HCT116 (cell line): ENCODE results near the gene ADGRA3. TPM values are rescaled to one million over a fixed set of nuclear protein-coding genes. Genes with fewer than 3 reads are reported as not detected.

ENCODE experiments used
- ATAC-seq: fragments of 200-7000 bp; cut with Tn5 transposase; 2 replicates; pipeline ENCODE4 v1.9.1; 2020; ENCODE audit warnings: mild to moderate bottlenecking, moderate library complexity
- BruUV-seq: library from RNA; stranded (reverse); fragments of 400-500 nt; replicated peaks from 2 replicates; lab custom pipeline; 2021; lab: Mats Ljungman, UMichigan
- CTCF ChIA-PET: fragments of 300-600 bp; sonication (Branson Sonifier 250); formaldehyde crosslinking; loops from one replicate; lab custom pipeline; 2021; ENCODE audit warnings: antibody characterized with exemption; lab: Charles Lee
- POLR2A ChIA-PET: fragments of 300-600, 350-600 bp; sonication (Branson Sonifier 250); formaldehyde crosslinking; loops from one replicate; lab custom pipeline; 2021; ENCODE audit warnings: antibody characterized with exemption; lab: Charles Lee
- RAD21 ChIA-PET, 2 experiments: fragments of 300-600 bp; sonication (Branson Sonifier 250); formaldehyde crosslinking; loops; one replicate each; lab custom pipeline; 2023; ENCODE audit warnings: low total read pairs in 2 of 2; ENCODE audit not compliant: uncharacterized antibody in 2 of 2, unreplicated experiment in 2 of 2, low non-redundant PET in 1 of 2; lab: Charles Lee
- DNase-seq: peaks from one replicate; pipeline ENCODE4 v3.0.0-alpha.2; 2010; ENCODE audit warnings: low read depth, low spot score
- H2AFZ ChIP-seq: fragments of 200-600 bp; shearing (Covaris generic), sonication (generic); 2 replicates; pipeline ENCODE4 v1.6.1; 2017; ENCODE audit warnings: low read depth, mixed run types, mixed read lengths, antibody characterized with exemption, low read length; ENCODE audit not compliant: poor library complexity, severe bottlenecking
- H3K27ac ChIP-seq: 2 replicates; pipeline ENCODE4 v1.5.1; 2012; ENCODE audit warnings: low read depth, low read length
- H3K27me3 ChIP-seq: fragments of 200-600 bp; sonication (generic); 2 replicates; pipeline ENCODE4 v1.6.1; 2016; ENCODE audit warnings: mixed run types, low read length, mixed read lengths; ENCODE audit not compliant: insufficient read depth
- H3K36me3 ChIP-seq, 2 experiments: fragments of 200-500 bp in 1 of 2; fragments of 200-600 bp in 1 of 2; sonication (Bioruptor generic) in 1 of 2; sonication (generic) in 1 of 2; 2 replicates each; pipeline versions ENCODE4 v1.5.1 to v1.6.1; 2014 to 2016; ENCODE audit warnings: low read length in 2 of 2, inconsistent platforms in 1 of 2, mixed read lengths in 1 of 2, mixed run types in 1 of 2; ENCODE audit not compliant: insufficient read depth in 2 of 2, control insufficient read depth in 1 of 2
- H3K4me1 ChIP-seq, 2 experiments: fragments of 200-600 bp in 1 of 2; sonication (generic) in 1 of 2; 2 replicates each; pipeline versions ENCODE4 v1.5.1 to v1.6.1; 2012 to 2017; ENCODE audit warnings: low read length in 2 of 2, inconsistent platforms in 1 of 2, mild to moderate bottlenecking in 1 of 2, mixed read lengths in 1 of 2, mixed run types in 1 of 2, moderate library complexity in 1 of 2; ENCODE audit not compliant: insufficient read depth in 2 of 2, control insufficient read depth in 1 of 2
- H3K4me2 ChIP-seq: fragments of 200-600 bp; sonication (generic); 2 replicates; pipeline ENCODE4 v1.6.1; 2017; ENCODE audit warnings: mixed run types, low read length, mixed read lengths
- H3K4me3 ChIP-seq, 2 experiments: fragments of 200-600 bp in 1 of 2; sonication (generic) in 1 of 2; replicated peaks in 1 of 2; 2 replicates each; pipeline ENCODE4 v1.5.1; 2011 to 2016; ENCODE audit warnings: low read length in 2 of 2, control low read depth in 1 of 2, low read depth in 1 of 2, mild to moderate bottlenecking in 1 of 2, mixed read lengths in 1 of 2, mixed run types in 1 of 2
- H3K79me2 ChIP-seq: fragments of 200-600 bp; sonication (generic); 2 replicates; pipeline ENCODE4 v1.6.1; 2017; ENCODE audit warnings: mild to moderate bottlenecking, mixed run types, low read length, moderate library complexity, mixed read lengths; ENCODE audit not compliant: insufficient read depth
- H3K9ac ChIP-seq: fragments of 200-600 bp; sonication (generic); 2 replicates; pipeline ENCODE4 v1.6.1; 2016; ENCODE audit warnings: low read length, mixed read lengths
- H3K9me2 ChIP-seq: fragments of 200-600 bp; sonication (generic), shearing (Covaris generic); 2 replicates; pipeline ENCODE4 v1.6.1; 2017; ENCODE audit warnings: mixed run types, mild to moderate bottlenecking, moderate library complexity; ENCODE audit not compliant: insufficient read depth
- H3K9me3 ChIP-seq, 2 experiments: fragments of 200-500 bp in 1 of 2; fragments of 200-600 bp in 1 of 2; sonication (Bioruptor generic) in 1 of 2; sonication (generic) in 1 of 2; 2 replicates each; pipeline ENCODE4 v1.6.1; 2014 to 2017; ENCODE audit warnings: low read length in 2 of 2, mixed read lengths in 2 of 2, inconsistent platforms in 1 of 2, low read depth in 1 of 2, mild to moderate bottlenecking in 1 of 2, mixed run types in 1 of 2, moderate library complexity in 1 of 2; ENCODE audit not compliant: control insufficient read depth in 1 of 2, insufficient read depth in 1 of 2
- H4K20me1 ChIP-seq: fragments of 200-600 bp; sonication (generic), shearing (Covaris generic); 2 replicates; pipeline ENCODE4 v1.6.1; 2017; ENCODE audit warnings: mixed run types, mild to moderate bottlenecking, moderate library complexity; ENCODE audit not compliant: insufficient read depth
- ATF3 ChIP-seq: IDR thresholded peaks from 2 replicates; pipeline ENCODE4 v1.6.1; 2012
- CTCF ChIP-seq, 3 experiments: fragments of 200-600 bp in 1 of 3; sonication (generic) in 1 of 3; IDR thresholded peaks in 2 of 3; conservative IDR thresholded peaks in 1 of 3; 2 replicates each; pipeline ENCODE4 v1.5.1; 2012 to 2017; ENCODE audit warnings: low read depth in 2 of 3, low read length in 2 of 3, antibody characterized with exemption in 1 of 3, borderline replicate concordance in 1 of 3, control low read depth in 1 of 3, mild to moderate bottlenecking in 1 of 3, mixed read lengths in 1 of 3, mixed run types in 1 of 3, moderate library complexity in 1 of 3; ENCODE audit not compliant: insufficient read depth in 1 of 3
- EZH2phosphoT487 ChIP-seq: fragments of 200-600 bp; IDR thresholded peaks from 2 replicates; pipeline ENCODE4 v1.6.1; 2018; ENCODE audit warnings: antibody characterized with exemption, borderline replicate concordance
- MAX ChIP-seq: IDR thresholded peaks from 2 replicates; pipeline ENCODE4 v1.6.1; 2012
- POLR2A ChIP-seq: IDR thresholded peaks from 2 replicates; pipeline ENCODE4 v1.7.0; 2011; ENCODE audit warnings: borderline replicate concordance; ENCODE audit not compliant: insufficient read depth, insufficient read length; ENCODE audit errors: extremely low read depth
- POLR2AphosphoS5 ChIP-seq: IDR thresholded peaks from 2 replicates; pipeline ENCODE4 v1.6.1; 2011; ENCODE audit warnings: mild to moderate bottlenecking, low read depth, low read length, moderate library complexity
- RAD21 ChIP-seq: IDR thresholded peaks from 2 replicates; pipeline ENCODE4 v1.6.1; 2012; ENCODE audit warnings: low read depth, mild to moderate bottlenecking
- SIN3A ChIP-seq: IDR thresholded peaks from 2 replicates; pipeline ENCODE4 v1.6.1; 2012; ENCODE audit warnings: low read depth
- SRF ChIP-seq: IDR thresholded peaks from 2 replicates; pipeline ENCODE4 v1.6.1; 2012; ENCODE audit warnings: low read depth
- YY1 ChIP-seq: IDR thresholded peaks from 2 replicates; pipeline ENCODE4 v1.6.1; 2011; ENCODE audit warnings: low read length, low read depth, moderate library complexity, mild to moderate bottlenecking; ENCODE audit not compliant: insufficient replicate concordance; ENCODE audit errors: extremely low read depth
- ZFX ChIP-seq: fragments of 450-650 bp; IDR thresholded peaks from 2 replicates; pipeline ENCODE4 v1.6.1; 2017
- ZNF274 ChIP-seq: fragments of 200-500 bp; sonication (Bioruptor generic); IDR thresholded peaks from 2 replicates; pipeline ENCODE4 v1.6.1; 2014; ENCODE audit warnings: mild to moderate bottlenecking, low read depth, low read length, inconsistent platforms
- intact Hi-C: fragments of 100-400 bp; cut with micrococcal nuclease; formaldehyde crosslinking; loops from 2 replicates; pipeline ENCODE4 v1.10.0; 2022
- total RNA-seq: library from RNA; stranded (reverse); gene quantifications from one replicate; pipeline ENCODE4 v1.2.1, GENCODE V29; 2021; ENCODE audit not compliant: unreplicated experiment

The ADGRA3 gene
- total RNA-seq, 1 experiment from 2014 or later = 43.0 TPM

GRCh38 chr4:22466581-22466980 is 49.3 kb downstream of the ADGRA3 start:
- no peak overlapping the region for H3K4me2 ChIP-seq
- no peak overlapping the region for H3K4me3 ChIP-seq
- no TSS peak for BruUV-seq
- intact Hi-C loops = no loop called here
- TF ChIP-seq RAD21 (no peak), YY1 (no peak), POLR2AphosphoS5 (no peak), ZNF274 (no peak), POLR2A (no peak)
- no peak overlapping the region for H3K27ac ChIP-seq
- H3K9me2 ChIP-seq = no peaks in the 10 kb centered on the region
- H3K9ac ChIP-seq = no peak overlapping the region
- RAD21 ChIA-PET = no interaction called here
- no peaks in the 10 kb centered on the region for H4K20me1 ChIP-seq
- CTCF ChIA-PET = no interaction called here
- DNase-seq (no peak), ATAC-seq (no peak)
- no peaks in the 10 kb centered on the region for H3K9me3 ChIP-seq
- H3K27me3 ChIP-seq = no peaks in the 10 kb centered on the region
- H3K4me1 ChIP-seq = no peaks in the 10 kb centered on the region
- H3K79me2 ChIP-seq = peaks cover 62% of the 10 kb centered on the region
- POLR2A ChIA-PET = no interaction called here
- no peak overlapping the region for H2AFZ ChIP-seq
- peaks cover 0 to 4% of the 10 kb centered on the region in 2 experiments; a peak in 1 of 4 replicates for H3K36me3 ChIP-seq

DNA sequence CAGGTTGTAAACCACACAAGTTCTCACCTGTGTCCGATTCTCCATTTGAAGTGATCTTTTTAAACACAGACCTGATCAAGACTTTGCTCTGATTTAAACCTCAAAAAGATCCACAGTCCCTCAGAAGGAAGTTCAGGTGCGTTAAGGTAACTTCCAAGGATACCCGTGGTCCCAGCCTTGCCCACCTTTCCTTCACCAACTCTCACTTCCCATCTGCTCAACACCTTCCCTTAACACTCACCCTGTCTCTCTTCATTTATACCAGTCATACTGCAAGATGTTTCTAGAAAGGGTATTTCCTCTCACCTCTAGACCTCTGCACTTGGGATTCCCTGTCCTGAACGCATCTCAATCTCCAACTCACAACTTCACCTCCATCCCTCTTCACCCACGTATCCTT is 49.9 kb downstream of the ADGRA3 start:
- Histone ChIP-seq H3K27me3 (no peaks in the 10 kb centered on the region), H4K20me1 (no peaks in the 10 kb centered on the region), H3K9me2 (no peaks in the 10 kb centered on the region), H3K4me1 (no peaks in the 10 kb centered on the region), H2AFZ (no peak overlapping the region), H3K36me3 (peaks cover 0 to 4% of the 10 kb centered on the region in 2 experiments; a peak in 1 of 4 replicates), H3K9ac (no peak overlapping the region), H3K79me2 (peaks cover 60% of the 10 kb centered on the region), H3K27ac (no peak overlapping the region), H3K9me3 (no peaks in the 10 kb centered on the region), H3K4me2 (no peak overlapping the region), H3K4me3 (no peak overlapping the region)
- DNase-seq (no peak), ATAC-seq (no peak)
- TF ChIP-seq SRF = no peak
- no peak for TF ChIP-seq MAX
- TF ChIP-seq ZNF274 = no peak
- TF ChIP-seq SIN3A = no peak
- no peak for TF ChIP-seq EZH2phosphoT487
- no peak for TF ChIP-seq POLR2AphosphoS5
- no peak for TF ChIP-seq ZFX
- TF ChIP-seq CTCF (IDR thresholded peaks at IDR 0.05 in 2 of 3, conservative IDR thresholded peaks at IDR 0.05 in 1 of 3; ENCODE audit: borderline replicate concordance in 1 of 3, insufficient read depth in 1 of 3, low read depth in 2 of 3, low read length in 2 of 3) = no peak
- no peak for TF ChIP-seq POLR2A
- TF ChIP-seq ATF3 = no peak
- intact Hi-C loops = no loop called here
- POLR2A ChIA-PET = no interaction called here
- BruUV-seq = no TSS peak
- RAD21 ChIA-PET = no interaction called here
- CTCF ChIA-PET = no interaction called here
